HG02642 (cell line): ENCODE data around the gene CHD9.

Experiments used
- ATAC-seq: cut with Tn5 transposase; IDR thresholded peaks from one replicate; pipeline ENCODE4 v1.9.1; 2021; ENCODE audit warnings: mild to moderate bottlenecking; ENCODE audit not compliant: unreplicated experiment, poor library complexity

The CHD9 gene

DNA sequence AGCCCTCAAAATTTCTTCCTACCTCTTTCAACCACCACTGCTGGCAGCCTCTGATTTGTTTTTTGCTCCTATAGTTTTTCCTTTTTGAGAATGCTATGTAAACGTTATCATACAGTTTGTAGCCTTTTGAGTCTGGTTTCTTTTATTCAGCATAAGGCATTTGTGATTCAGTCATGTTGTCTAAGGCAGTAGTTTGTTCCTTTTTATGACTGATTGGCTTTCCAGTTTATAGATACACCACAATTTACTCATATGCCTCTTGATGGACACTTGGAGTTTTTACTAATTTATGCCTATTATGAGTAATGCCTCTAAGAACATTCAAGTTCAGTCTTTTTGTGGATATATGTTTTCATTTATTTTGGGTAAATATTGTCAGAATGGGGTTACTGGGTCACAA, 136.6 kb downstream of the CHD9 start:
- no peak for ATAC-seq

- no peak for ATAC-seq
Measured at GRCh38 chr16:53198933-53199332, 144.1 kb downstream of the CHD9 start.

- no peak for ATAC-seq
Measured at GRCh38 chr16:53201900-53202299, 147.1 kb downstream of the CHD9 start.

GRCh38 chr16:53202398-53202797, 147.6 kb downstream of the CHD9 start:
- no peak for ATAC-seq

DNA sequence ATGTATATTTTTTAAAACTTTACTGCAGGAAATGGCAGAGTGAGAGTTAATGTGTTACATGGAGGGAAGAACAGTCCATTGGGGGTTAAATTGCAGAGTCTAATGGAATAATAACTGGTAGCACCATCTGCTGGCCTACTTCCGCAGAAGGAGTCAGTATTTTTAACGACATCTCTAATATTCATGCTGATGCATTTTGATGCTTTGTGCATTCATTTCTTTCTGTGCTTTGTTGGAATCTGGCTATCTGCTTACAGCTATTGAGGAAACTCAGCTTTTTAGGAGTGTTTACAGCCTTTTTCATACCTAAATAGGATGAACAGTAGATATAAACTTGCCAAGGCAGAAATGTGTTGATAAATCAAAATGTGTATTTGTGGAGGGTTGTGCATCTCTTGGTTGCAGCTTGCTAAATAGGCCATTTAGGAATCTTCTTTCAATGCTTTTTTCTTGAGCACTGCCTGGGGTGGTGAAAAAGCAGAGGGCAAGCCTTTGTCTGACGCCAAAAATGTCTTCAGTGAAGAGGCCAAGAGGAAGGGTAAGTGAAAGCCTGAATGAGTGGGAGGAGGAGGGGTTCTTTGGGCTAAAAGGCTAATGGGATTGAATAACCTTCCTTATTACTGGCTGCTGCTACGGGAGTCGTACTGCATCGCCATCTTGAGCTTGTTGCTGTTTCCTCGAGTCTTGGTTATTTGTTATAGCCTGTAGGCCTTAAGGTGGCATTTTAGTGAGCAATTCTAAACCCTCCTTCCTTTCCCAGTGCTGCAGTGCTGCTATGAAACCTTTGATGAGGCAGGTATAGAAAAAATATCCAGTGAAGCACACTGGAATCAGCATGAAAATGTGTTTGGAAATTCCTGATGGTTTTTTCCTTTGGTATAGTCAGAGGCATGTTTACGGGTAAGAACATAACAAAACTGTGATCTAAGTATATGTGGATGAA, 153.3 kb downstream of the CHD9 start:
- ATAC-seq = peak; percentile 91

DNA sequence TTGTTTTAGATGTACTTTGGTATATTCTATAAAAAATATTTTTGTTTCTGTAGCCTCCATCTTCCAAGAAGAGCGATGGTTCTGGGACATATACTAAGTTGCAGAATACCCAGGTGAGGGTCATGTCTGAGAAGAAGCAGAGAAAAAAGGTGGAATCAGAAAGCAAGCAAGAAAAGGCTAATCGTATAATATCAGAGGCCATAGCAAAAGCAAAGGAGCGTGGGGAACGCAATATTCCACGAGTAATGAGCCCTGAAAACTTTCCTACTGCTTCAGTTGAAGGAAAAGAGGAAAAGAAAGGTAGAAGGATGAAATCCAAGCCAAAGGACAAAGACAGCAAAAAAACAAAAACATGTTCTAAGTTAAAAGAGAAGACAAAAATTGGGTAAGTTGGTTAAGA, 154.6 kb downstream of the CHD9 start:
- ATAC-seq = no peak

GRCh38 chr16:53209877-53210276, 155.1 kb downstream of the CHD9 start:
- ATAC-seq = no peak

DNA sequence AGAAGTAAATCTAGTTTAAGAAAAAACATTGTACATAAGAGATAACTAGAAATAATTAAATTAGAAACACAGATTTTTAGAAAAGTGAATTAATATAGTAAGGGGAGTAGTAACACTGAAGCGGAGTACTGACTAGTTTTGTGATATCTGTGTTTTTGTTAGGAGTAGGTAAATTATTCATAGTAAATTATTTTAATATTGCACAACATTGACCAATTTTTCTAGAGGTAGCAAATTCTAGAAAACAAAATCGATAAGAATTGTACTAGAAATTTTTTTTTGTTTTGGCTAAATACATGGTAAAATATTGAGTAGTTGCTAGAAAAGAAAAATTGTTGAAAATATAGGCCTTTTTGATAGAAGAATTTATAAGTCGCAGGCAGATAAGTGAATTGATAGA, 156.5 kb downstream of the CHD9 start:
- no peak for ATAC-seq

DNA sequence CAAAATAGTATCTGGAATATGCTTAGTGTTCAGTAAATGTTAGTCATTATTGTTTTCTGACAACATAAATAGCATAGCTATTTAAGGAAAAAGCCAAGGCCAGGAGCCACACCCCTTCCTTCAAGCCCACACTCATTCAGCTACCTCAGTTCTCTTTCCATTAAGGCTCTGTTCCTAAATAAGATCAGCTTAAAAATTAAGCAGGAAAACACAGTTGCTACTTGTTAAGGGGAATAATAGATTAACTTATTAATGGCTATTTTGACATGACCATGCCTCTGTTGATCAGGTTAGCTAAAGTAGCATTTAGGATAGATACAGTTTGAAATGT, 158.1 kb downstream of the CHD9 start:
- ATAC-seq = no peak

DNA sequence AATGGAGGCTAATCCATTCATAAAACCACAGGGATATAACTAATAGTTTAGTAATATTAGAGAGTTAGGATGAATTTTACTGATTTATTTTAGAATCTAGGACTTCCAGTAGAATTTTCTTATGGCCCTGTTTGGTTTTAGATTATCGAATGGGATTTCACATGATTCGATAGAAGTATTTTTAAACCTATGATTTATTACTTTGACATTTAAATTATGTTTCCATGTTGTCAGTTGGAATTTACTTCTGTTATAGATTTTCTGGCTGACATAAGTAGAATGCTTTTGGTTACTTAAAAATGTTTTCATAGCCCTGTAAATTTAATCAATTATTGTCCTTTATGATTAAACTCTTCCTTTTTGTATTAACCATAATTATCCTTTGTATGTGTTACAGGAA, 158.8 kb downstream of the CHD9 start:
- no peak for ATAC-seq

- ATAC-seq = no peak
Measured at GRCh38 chr16:53216798-53217197, 162.0 kb downstream of the CHD9 start.

GRCh38 chr16:53219371-53219770, 164.6 kb downstream of the CHD9 start:
- ATAC-seq = no peak

DNA sequence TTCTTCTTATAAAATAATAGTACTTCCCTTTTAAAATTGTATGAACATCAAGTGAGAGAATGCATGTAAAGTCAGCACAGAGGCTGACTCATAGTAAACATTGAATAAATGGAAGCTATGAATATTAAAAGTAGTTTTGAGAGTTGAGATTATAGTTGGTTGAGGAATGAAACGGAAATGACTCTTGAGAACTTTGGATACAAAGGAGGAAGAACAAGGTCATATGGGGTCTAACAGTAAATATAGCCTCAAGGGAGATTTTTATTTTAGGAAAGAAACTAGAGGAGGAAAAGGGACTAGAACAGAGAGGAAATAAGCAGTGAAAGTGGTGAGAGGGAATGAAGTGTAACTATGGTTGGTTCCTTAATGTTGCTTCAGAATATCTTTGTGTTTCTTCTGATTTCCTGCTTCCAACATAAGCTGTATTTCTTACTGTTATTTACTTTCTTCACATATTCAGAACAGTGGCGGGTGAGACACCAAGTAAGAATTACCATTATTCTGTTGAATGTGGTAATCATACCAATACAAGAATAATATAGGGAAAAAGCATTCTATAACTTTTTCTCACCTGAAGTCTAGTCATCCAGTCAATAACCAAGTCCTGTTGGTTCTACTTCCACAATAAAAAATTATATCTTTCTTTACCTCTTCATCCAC, 165.1 kb downstream of the CHD9 start:
- peak; percentile 40 for ATAC-seq

DNA sequence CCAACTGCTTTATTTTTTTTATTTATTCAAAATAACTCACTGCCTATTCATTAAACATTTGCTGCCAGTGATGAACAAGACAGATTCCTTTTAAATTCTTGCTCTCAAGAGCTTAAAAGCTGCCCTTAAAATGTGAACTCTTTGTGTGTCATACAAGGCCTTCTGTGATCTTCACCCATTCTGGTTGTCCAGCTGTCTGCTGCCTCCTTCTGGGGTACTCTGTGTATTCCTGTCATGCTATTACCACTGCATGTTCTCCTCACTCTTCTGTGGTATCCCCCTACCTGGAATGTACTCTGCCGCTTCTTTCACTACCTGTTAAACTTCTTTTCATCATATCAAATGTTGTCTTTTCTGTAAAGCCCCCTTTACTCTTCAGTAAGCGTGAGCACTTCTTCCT, 165.8 kb downstream of the CHD9 start:
- ATAC-seq = peak; percentile 42

DNA sequence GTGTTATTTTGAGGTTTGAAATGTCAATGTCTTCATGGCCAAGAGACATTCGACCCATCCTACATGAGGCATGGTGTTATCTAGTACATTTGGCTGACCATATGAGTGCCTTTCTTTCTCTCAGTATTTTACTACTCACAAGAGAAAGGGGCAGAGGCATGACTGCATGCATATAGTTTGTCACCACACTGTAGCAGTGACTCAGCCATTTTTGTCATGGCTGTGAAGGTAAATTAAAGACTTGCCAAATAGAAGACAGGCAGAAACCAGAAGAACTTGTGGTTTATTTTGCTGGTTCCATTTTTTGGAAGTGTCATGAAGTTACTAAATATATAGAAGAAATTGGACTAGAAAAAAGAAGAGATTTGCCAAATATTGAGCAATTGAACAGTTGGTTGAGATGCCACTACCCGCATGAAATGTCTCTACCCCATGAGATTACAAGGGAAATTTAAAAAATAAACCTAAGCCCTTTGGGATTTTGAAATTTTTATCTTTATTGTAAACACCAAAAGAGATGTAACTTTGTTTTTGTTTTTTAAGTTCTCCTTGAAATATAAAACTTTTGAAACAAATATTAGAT, 170.3 kb downstream of the CHD9 start:
- ATAC-seq = no peak

DNA sequence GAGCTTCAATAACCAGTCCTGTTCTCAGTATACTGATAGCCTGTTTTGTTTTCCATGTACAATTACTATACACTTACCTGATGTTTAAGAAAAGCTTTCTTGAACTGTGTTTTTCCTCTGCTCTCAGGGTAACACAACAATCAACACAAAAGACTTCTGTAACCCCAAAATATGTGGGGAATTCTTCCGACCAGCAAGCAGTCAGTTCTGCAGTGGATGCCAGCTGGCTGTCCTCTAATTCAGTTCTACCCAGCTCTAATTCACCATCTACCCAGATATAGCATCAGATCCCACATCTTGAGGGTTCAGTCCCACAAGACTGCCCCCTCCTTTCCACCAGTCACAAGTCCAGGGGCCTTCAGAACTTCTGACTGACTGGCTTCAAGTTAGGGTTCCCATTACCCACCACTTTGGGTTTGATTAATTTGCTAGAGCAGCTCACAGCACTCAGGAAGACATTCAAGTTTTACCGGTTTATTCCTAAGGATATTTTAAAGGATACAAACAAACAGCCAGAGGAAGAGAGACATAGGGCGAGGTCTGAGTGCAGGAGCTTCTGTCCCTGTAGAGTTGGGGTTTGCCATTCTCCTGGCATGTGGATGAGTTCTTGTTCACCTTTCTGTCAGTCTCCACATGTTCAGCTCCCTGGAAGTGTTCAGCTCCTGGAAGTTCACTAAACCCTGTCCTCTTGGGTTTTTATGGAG, 178.2 kb downstream of the CHD9 start:
- no peak for ATAC-seq

GRCh38 chr16:53234836-53235235, 180.0 kb downstream of the CHD9 start:
- no peak for ATAC-seq

GRCh38 chr16:53235851-53236250, 181.1 kb downstream of the CHD9 start:
- ATAC-seq = no peak

- ATAC-seq = no peak
Measured at GRCh38 chr16:53249331-53249730, 194.5 kb downstream of the CHD9 start.

- ATAC-seq = no peak
Measured at GRCh38 chr16:53257001-53257400, 202.2 kb downstream of the CHD9 start.

GRCh38 chr16:53258809-53259208, 204.0 kb downstream of the CHD9 start:
- no peak for ATAC-seq
